Stimulated activated CD4-positive, alpha-beta T cell treated with anti-CD3 and anti-CD28 coated beads, Interleukin-1b, Interleukin-23, amount 100 ng/mL, for 4 hours (primary cell): Measurements from ENCODE around the gene DYSF.
"Not testable (repeated sequence)": the region's sequence is repeated elsewhere in the genome, so short reads cannot be mapped to it uniquely, and the experiment has no call there.

Experiments used
- DNase-seq, 2 donors: peaks; one replicate each; pipeline ENCODE4 v3.0.0-alpha.2; 2020; ENCODE audit warnings: low read depth in 2 of 2

The DYSF gene

DNA sequence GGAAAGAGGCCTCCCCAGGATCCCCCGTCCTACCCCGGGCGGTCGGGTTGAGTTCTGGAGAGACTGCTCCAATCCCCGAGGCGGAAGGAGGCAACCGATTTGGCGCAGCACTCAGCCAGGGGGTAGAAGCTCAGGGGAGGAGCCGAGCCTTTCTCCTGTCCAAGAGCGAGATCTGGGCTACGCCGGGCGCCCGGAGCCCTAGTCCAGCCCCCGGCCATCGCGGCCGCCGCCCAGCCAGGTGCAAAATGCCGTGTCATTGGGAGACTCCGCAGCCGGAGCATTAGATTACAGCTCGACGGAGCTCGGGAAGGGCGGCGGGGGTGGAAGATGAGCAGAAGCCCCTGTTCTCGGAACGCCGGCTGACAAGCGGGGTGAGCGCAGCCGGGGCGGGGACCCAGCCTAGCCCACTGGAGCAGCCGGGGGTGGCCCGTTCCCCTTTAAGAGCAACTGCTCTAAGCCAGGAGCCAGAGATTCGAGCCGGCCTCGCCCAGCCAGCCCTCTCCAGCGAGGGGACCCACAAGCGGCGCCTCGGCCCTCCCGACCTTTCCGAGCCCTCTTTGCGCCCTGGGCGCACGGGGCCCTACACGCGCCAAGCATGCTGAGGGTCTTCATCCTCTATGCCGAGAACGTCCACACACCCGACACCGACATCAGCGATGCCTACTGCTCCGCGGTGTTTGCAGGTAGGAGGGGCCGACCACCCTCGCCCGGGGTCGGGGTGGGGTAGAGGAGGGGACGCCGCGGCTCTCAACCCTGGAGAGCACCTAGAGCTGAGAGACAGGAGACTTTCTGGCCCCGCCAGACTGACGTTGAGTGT, at the start of gene DYSF:
TSS of gene DYSF (plus strand) at position 158 of the 817 bp plus-strand sequence.
- no peak for DNase-seq

DNA sequence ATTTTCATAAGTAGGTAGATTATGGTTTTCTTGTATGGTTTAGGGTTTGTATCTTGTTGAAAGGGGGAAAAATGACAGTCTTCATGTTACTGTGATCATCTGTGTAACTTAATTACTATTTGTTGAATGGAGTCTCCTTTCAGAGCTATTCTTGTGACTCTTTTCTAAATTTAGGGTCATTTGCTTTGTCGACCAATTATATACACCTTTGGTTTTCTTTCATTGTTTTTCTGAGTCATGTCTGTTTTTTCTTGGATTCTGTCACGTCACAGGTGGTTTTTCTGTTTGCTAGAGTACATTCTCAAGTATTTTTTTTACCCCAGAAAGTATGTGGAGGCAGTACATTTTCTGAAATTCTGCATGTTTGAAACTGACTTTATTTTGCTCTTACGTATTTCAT, 43.8 kb upstream of the DYSF start:
- DNase-seq = no peak

DNA sequence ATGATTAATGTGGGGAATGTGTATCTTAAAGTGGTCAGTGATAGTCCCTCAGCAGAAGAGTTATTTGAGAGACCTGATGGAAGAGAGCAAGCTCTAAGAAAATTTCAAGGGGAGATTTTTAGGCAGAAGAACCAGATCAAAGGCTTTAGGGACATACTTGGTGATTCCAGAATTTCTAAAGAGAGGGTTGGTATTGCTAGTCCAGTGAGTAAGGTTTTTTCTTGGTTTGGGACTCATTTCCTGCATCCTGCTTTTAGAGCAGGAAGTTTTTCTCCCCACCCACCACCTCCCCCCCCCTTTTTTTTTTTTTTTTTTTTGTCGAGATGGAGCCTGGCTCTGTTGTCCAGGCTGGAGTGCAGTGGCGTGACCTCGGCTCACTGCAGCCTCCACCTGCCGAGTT, 42.7 kb upstream of the DYSF start:
- no peak for DNase-seq

DNA sequence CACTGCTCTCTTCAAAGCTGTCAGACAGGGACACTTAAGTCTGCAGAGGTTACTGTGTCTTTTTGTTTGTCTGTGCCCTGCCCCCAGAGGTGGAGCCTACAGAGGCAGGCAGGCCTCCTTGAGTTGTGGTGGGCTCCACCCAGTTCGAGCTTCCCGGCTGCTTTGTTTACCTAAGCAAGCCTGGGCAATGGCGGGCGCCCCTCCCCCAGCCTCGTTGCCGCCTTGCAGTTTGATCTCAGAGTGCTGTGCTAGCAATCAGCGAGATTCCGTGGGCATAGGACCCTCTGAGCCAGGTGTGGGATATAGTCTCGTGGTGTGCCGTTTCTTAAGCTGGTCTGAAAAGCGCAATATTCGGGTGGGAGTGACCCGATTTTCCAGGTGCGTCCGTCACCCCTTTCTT, 36.5 kb upstream of the DYSF start:
- not testable (repeated sequence) for DNase-seq

DNA sequence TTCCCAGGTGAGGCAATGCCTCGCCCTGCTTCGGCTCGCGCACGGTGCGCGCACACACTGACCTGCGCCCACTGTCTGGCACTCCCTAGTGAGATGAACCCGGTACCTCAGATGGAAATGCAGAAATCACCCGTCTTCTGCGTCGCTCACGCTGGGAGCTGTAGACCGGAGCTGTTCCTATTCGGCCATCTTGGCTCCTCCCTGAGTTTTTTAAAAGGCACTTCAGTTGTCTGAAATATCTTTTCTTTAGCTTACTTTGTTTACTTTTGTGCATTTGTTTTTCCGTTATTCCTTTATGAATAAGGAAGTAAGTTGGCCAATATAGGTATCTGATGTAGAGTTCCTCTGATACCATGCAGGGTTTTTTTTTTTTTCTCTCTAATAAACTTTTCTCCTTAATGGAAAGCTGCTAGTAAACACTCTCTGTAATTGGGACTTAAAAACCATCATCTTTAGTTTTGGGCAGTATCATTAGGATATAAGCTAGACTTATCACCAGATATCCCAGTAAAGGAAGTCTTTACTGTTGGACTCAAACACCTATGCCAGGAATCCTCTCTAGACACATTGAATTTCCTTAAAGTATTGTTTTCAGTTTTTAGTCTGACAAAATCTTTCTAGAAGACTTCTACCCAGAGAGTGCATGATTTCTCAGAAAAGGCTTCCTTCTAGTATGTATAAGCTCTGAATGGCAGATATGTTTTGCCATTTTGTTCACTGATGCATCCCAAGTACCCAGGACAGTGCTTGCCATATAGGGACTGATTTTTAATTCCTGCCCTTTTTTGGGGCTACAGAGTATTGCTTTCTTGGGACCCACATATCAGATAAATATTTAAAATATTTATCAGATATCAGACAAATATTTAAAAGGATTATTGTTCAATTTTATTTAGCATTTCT, 35.8 kb upstream of the DYSF start:
- DNase-seq = no peak

DNA sequence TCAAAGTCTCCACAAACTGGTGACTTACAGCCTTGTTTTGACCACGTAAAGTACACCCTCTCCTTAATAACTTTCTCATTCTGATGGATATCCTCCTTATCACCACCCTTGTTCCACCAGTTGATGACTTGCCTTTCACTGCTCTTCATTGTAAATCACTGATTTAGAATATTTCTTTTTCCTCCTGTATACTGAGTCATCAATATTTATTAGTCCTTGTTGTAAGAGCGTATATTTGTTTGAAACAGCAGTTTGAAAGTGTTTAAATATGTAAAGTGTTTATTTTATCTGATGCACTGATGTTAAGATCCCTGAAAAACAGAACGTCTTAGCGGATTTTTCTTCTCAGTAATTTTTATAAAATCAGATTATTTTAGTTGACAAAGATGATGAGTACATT, 34.2 kb upstream of the DYSF start:
- DNase-seq = no peak

DNA sequence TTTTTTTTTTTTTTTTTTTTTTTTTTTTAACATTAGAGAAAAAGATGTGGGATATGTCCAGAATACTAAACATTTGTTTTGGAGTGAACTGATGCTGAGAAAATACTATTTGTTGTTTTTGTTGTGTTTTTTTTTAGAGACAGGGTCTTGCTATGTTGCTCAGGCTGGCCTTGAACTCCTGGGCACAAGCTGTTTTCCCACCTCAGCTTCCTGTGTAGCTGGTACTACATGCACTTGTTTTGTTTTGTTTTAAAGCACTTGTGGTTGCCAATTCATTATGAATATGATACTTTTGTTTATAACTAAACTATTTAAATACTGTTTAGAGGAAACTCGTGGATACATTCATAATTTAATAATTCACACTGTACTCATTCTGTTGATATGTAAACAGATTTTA, 33.4 kb upstream of the DYSF start:
- no peak for DNase-seq

DNA sequence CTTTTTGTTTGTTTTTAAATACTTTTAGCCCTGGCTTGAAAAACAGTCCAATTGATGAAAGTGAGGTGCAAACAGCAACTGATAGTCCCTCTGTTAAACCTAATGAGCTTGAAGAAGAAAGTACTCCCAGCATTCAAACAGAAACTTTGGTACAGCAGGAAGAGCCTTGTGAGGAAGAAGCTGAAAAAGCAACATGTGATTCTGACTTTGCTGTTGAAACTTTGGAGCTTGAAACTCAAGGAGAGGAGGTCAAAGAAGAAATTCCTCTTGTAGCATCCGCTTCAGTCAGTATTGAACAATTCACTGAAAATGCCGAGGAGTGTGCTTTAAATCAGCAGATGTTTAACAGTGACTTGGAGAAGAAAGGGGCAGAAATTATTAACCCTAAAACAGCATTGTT, 30.6 kb upstream of the DYSF start:
- no peak for DNase-seq

DNA sequence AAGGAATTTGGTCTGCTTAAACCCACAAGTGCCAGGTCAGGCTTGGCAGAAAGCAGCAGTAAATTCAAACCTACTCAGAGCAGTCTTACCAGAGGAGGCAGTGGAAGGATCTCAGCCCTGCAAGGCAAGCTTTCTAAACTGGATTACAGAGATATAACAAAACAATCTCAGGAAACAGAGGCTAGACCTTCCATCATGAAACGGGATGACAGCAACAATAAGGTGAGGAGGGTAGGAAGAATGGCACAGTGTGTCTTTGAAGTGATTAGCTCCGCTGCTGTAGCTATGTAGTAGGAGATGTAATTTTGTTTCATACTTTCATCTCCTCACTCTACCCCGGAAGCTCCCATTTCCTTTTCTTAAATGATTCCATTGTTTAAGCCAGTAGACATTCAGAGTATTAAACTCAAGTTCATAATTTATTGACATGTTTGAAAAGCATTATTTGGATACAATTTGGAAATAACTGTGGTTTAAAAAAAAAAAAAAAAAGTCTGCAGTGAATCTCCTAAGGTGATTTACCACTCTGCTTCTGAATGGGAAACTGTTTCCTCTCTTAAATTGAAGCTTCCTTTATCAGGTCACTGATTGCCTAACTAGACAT, 29.4 kb upstream of the DYSF start:
- DNase-seq = no peak

DNA sequence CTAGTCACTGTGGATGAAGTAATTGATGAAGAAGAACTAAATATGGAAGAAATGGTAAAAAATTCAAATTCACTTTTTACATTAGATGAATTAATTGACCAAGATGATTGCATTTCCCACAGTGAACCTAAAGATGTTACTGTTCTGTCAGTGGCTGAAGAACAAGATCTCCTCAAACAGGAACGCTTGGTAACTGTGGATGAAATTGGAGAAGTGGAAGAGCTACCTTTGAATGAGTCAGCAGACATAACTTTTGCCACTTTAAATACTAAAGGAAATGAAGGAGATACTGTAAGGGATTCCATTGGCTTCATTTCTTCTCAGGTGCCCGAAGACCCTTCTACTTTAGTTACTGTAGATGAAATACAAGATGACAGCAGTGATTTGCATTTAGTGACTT, 26.6 kb upstream of the DYSF start:
- no peak for DNase-seq

DNA sequence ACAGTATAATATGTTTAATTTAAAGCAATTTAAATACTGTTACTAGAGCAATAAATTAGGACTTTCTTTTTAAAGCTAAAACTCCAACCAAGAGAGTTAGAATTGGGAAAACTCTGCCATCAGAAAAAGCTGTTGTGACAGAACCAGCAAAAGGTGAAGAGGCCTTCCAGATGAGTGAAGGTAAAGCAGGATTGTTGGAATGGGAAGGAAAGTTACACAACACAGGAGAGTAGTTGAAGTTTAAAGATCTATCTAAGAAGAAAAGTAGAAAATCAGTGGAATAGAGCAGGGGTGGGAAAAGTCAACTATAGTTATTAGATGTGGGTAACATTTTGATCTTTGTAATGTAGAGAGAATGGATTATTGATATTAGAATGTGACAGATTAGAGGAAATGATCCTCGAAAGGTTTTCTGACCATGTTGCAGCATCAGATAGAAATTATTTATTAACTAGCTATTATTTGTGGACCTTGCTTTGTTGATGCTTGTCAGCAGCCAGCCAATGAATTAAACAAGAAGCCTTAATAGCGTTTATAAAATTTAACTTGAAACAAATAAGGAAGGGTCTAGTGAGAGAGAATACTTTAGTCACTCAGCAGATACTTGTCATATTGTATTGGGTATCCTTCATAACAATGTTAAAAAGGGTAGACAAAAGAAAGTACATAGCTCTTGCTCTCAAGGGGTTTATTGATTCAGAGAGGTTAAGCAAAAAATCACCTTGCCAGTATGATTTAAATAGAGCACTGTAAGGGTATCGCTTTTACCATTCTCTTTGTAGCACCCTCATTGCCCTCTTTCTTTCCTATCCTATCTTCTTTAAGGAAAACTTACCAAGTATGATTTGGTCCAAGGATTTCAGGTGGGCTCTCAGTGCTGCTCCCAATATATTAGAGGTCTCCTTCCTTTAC, 24.6 kb upstream of the DYSF start:
- DNase-seq = no peak

DNA sequence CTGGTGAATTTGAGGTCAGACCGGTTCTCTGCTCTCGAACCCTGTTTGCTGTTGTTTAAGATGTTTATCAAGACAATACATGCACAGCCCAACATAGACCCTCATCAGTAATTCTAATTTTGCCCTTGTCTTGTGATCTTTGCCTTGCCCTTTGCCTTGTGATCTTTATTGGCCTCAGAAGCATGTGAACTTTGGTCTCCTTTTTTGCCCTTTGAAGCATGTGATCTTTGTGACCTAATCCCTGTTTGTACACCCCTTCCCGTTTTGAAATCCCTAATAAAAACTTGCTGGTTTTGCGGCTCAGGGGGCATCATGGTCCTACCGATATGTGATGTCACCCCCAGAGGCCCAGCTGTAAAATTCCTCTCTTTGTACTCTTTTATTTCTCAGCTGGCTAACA, 8.2 kb upstream of the DYSF start:
- not testable (repeated sequence) for DNase-seq

DNA sequence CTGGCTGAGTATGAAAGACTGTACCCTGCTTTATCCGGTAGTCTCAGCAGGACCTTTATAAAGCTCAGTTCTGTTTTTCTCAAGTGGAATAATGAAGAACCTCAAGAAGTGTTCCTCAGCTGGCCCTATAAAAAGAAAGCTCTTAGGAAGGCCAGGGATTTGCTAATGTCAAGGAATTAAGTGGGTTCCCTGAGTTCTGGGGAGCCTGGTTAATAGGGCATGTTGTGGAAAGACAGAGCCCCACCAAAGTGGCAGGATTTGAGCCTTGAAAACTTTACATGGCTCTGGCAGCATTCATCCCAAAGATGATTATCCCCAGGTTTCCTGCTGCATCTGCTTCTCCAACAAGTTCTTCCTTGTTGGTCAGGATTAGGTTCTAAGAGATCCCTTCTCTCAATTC, 6.9 kb upstream of the DYSF start:
- DNase-seq = no peak

DNA sequence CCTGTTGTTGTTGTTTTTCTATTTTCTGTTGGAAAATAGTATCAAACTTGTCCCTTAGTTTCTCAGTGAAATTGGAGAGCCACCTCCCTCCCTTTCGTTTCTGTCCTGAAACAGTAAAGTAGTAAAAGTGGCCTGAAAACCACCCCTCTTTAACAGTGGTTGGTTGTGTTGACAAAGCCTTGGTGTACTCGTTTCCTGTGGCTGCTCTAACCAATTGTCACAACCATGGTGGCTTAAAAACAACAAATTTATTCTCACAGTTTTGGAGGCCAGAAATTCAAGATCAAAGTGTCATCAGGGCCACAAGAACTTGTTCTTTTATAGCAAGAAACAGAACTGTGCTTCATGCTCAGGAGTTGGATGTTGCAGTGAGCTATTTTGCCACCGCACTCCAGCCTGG, 4.0 kb upstream of the DYSF start:
- DNase-seq = no peak

DNA sequence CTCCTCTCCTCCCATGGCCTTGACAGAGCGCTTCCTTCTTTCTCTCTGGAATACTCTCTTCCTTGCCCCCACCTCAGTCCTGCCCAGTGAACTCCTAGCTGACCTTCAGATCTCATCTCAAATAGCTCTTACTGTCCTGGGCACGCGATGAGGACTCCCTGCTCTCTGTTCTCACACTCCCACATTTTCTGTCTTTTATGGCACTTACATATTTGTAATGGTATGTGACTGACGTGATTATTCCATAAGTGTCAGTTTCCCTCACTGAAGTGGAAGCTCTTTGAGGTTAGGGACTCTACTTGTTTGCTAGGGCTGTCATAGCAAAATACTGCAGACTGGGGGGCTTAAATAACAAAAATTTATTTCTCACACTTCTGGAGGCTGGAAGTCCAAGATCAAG, 1.7 kb upstream of the DYSF start:
- DNase-seq = no peak

DNA sequence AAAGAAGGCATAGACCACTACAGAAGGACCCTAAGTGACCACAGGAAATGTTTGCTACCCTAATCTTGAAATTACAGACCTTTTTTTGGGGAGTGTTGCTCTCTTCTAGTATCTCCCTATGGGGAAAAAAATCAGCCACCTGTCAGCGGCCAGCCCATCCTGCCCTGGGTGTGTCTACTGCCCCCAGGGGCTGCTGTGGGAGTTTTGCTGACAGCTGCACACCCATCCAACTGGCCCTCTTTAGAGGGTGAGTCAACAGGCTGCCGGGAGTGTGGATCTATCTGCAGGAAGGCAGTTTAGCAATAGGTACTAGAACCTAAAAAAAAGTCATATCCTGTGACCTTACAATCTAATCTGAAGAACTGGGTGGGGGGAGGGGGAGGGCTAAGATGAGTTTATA, 796 bp upstream of the DYSF start:
- DNase-seq = no peak

DNA sequence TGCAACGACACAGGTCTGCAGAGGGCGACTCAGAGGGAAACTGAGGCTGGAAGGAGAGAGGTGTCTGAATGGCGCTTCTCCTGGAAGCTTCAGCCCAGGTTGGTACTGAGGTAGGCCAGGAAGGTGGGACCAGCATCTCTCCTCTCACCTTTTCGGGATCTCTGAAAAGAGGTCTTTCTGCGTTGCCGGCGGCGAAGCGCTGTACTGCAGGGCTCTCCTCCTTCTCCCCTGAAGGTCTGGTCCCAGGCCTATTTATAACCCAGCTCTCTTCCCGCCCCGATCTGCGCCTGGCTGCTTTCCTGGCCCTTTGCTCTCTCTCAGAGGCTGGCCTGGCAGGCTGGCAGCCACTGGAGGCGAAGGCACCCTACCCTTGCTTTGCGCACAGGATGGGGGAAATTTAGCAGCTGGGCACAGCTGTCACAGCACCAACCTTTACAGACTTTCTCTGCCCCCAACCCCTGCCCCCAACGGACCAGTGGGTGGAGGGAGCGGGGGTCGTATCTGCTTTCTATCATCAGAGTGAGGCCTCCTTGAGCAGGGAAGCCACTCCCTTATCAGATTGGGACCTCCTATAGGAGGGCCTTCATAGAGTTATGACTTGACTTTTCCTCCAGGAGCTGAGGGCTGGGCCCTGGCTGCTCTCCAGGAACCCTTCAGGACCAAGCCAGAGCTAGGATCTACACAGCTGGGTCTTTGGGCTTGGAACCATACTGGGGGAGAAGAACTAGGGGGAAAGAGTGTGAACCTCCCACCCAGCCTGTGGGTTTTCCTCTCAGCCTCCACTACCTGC, 1.1 kb downstream of the DYSF start:
- no peak for DNase-seq

DNA sequence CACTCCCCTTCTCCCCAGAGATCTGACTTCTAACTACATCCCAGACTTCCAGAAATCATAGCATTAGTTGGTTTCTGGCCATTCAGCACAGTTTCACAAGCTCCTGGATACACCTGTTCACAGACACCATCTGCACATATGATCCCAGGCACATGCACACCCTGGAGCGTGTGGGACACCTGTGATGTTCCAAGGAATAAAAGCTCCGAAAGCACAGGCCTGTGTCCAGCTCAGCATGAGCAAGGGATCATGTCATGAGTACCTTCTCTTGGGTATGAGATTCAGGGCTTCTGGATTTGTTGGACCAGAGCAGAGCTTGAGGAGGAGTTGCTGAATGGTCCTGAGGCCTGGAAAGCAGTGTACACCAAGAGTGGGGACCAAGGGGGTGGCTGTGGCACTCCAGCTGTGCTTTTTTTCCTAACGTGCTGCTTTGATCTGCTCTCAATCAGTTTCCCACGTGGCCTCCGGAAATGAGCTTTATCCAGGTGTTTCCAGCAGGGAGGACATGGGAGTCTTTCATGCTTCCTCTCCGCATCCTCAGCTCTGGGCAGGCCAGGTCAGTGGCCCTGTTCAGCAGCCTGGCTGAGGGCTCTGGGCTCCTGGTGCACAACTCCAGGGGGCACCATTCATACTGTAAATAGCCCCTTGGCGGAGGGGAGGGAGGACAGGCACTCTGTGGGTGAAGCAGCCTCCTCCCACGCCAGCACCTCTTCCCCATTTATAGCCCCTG, 1.8 kb downstream of the DYSF start:
- DNase-seq = no peak

DNA sequence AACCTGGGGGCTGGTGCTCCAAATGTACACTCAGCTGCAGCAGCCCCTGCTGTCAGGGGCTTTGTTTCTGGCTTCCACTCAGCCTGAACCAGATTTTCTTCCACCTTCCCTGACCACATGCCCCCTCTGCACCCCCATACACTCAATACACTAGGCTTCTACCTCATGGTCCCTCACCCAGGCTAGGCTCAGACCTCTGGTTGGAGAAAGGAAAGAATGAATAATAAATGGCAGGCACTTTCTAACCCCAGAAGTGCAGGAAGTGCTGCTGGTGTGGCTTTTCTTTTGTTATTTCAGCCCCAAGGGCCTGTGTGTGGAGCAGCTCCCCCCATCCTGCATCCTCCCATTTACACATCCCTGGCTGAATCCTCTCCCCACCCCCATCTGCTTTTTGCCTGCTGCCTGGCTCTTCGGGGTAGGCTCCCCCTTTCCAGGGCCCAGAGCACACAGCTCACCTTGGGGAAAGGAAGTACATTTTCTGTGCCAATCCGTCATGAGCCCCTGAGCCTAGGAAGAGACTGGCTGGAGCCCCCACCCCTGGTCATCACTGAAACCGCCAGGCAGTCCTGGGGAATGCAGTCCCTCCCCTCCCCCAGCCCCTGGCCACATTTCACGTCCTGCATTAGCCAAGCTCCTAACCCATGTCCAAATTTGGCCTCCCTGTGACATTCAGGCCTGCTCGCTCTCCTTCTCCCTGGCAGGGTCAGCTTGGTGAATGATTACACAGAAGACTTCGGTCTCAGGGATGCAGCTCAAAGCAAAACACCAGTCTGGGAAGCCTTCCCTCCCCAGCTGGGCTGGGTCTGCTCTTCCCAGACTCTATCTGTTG, 2.6 kb downstream of the DYSF start:
- no peak for DNase-seq
